ENCODE results near the gene UBR4. TPM values are rescaled to one million over a fixed set of nuclear protein-coding genes. Genes with fewer than 3 reads are reported as not detected.

Gene UBR4
- total RNA-seq, 1 donor from 2014 or later: 156 TPM

- no peak overlapping the region for H3K27ac Mint-ChIP-seq
- DNase-seq (ENCODE audit: low spot score): no peak
- peaks cover 4% of the 10 kb centered on the region for H3K36me3 Mint-ChIP-seq (ENCODE audit: low read depth)
- intact Hi-C loops (cut with micrococcal nuclease): no loop called here
- no peak overlapping the region for H3K4me3 Mint-ChIP-seq (ENCODE audit: low read depth)
- H3K27me3 Mint-ChIP-seq (ENCODE audit: low read depth): no peaks in the 10 kb centered on the region
- no peaks in the 10 kb centered on the region for H3K9me3 Mint-ChIP-seq
- no peaks in the 10 kb centered on the region for H3K4me1 Mint-ChIP-seq (ENCODE audit: low read depth)
Measured at GRCh38 chr1:19067182-19067911, 142.7 kb downstream of the UBR4 start.

GRCh38 chr1:19066874-19067181, 143.2 kb downstream of the UBR4 start:
- H3K9me3 Mint-ChIP-seq: no peaks in the 10 kb centered on the region
- intact Hi-C loops (cut with micrococcal nuclease): no loop called here

GRCh38 chr1:19066248-19066873, 143.7 kb downstream of the UBR4 start:
- no peak overlapping the region for H3K27ac Mint-ChIP-seq
- intact Hi-C loops (cut with micrococcal nuclease): no loop called here
- H3K27me3 Mint-ChIP-seq (ENCODE audit: low read depth): no peaks in the 10 kb centered on the region
- H3K36me3 Mint-ChIP-seq (ENCODE audit: low read depth): peaks cover 2% of the 10 kb centered on the region
- no peaks in the 10 kb centered on the region for H3K4me1 Mint-ChIP-seq (ENCODE audit: low read depth)
- DNase-seq (ENCODE audit: low spot score): no peak
- no peak overlapping the region for H3K4me3 Mint-ChIP-seq (ENCODE audit: low read depth)
- peaks cover 2% of the 10 kb centered on the region for H3K9me3 Mint-ChIP-seq

More at GRCh38 chr1:19066874-19067181, 143.2 kb downstream of the UBR4 start:
- no peak for DNase-seq (ENCODE audit: low spot score)
- Mint-ChIP-seq H3K4me1 (ENCODE audit: low read depth) (no peaks in the 10 kb centered on the region), H3K4me3 (ENCODE audit: low read depth) (no peak overlapping the region), H3K27me3 (ENCODE audit: low read depth) (no peaks in the 10 kb centered on the region), H3K27ac (no peak overlapping the region), H3K36me3 (ENCODE audit: low read depth) (peaks cover 4% of the 10 kb centered on the region)

GRCh38 chr1:19065526-19066247, 144.4 kb downstream of the UBR4 start:
- Mint-ChIP-seq H3K36me3 (ENCODE audit: low read depth) (peaks cover 4% of the 10 kb centered on the region), H3K4me3 (ENCODE audit: low read depth) (no peak overlapping the region), H3K4me1 (ENCODE audit: low read depth) (no peaks in the 10 kb centered on the region), H3K27ac (no peak overlapping the region), H3K9me3 (peaks cover 6% of the 10 kb centered on the region), H3K27me3 (ENCODE audit: low read depth) (no peaks in the 10 kb centered on the region)
- DNase-seq (ENCODE audit: low spot score): no peak
- intact Hi-C loops (cut with micrococcal nuclease): no loop called here

GRCh38 chr1:19064906-19065450, 145.1 kb downstream of the UBR4 start:
- Mint-ChIP-seq H3K4me1 (ENCODE audit: low read depth) (no peaks in the 10 kb centered on the region), H3K27ac (no peak overlapping the region), H3K36me3 (ENCODE audit: low read depth) (peaks cover 4% of the 10 kb centered on the region), H3K4me3 (ENCODE audit: low read depth) (no peak overlapping the region), H3K27me3 (ENCODE audit: low read depth) (no peaks in the 10 kb centered on the region), H3K9me3 (peaks cover 6% of the 10 kb centered on the region)
- intact Hi-C loops (cut with micrococcal nuclease): no loop called here
- DNase-seq (ENCODE audit: low spot score): no peak

GRCh38 chr1:19063122-19063521, 146.9 kb downstream of the UBR4 start:
- H3K27me3 Mint-ChIP-seq (ENCODE audit: low read depth): peaks cover 6% of the 10 kb centered on the region
- H3K4me3 Mint-ChIP-seq (ENCODE audit: low read depth): no peak overlapping the region
- intact Hi-C loops (cut with micrococcal nuclease): no loop called here

GRCh38 chr1:19062258-19063029, 147.6 kb downstream of the UBR4 start:
- Mint-ChIP-seq H3K27me3 (ENCODE audit: low read depth) (peaks cover 6% of the 10 kb centered on the region), H3K36me3 (ENCODE audit: low read depth) (peaks cover 4% of the 10 kb centered on the region), H3K27ac (no peak overlapping the region), H3K4me1 (ENCODE audit: low read depth) (no peaks in the 10 kb centered on the region), H3K4me3 (ENCODE audit: low read depth) (no peak overlapping the region), H3K9me3 (peaks cover 6% of the 10 kb centered on the region)
- intact Hi-C loops (cut with micrococcal nuclease): no loop called here
- no peak for DNase-seq (ENCODE audit: low spot score)

More at GRCh38 chr1:19063122-19063521, 146.9 kb downstream of the UBR4 start:
- Mint-ChIP-seq H3K4me1 (ENCODE audit: low read depth) (no peaks in the 10 kb centered on the region), H3K36me3 (ENCODE audit: low read depth) (peaks cover 4% of the 10 kb centered on the region), H3K9me3 (peaks cover 6% of the 10 kb centered on the region), H3K27ac (no peak overlapping the region)
- DNase-seq (ENCODE audit: low spot score): no peak

- Mint-ChIP-seq H3K4me3 (ENCODE audit: low read depth) (no peak overlapping the region), H3K4me1 (ENCODE audit: low read depth) (no peaks in the 10 kb centered on the region), H3K27ac (no peak overlapping the region), H3K36me3 (ENCODE audit: low read depth) (peaks cover 4% of the 10 kb centered on the region), H3K9me3 (peaks cover 6% of the 10 kb centered on the region), H3K27me3 (ENCODE audit: low read depth) (peaks cover 9% of the 10 kb centered on the region)
- DNase-seq (ENCODE audit: low spot score): no peak
- intact Hi-C loops (cut with micrococcal nuclease): no loop called here
Measured at GRCh38 chr1:19061798-19062197, 148.3 kb downstream of the UBR4 start.

- peaks cover 11% of the 10 kb centered on the region for H3K27me3 Mint-ChIP-seq (ENCODE audit: low read depth)
- intact Hi-C loops (cut with micrococcal nuclease): no loop called here
- peak overlapping the region; percentile 14 for H3K27ac Mint-ChIP-seq
- peaks cover 4% of the 10 kb centered on the region for H3K36me3 Mint-ChIP-seq (ENCODE audit: low read depth)
- H3K4me3 Mint-ChIP-seq (ENCODE audit: low read depth): no peak overlapping the region
- H3K9me3 Mint-ChIP-seq: peaks cover 6% of the 10 kb centered on the region
- DNase-seq (ENCODE audit: low spot score): no peak
- no peaks in the 10 kb centered on the region for H3K4me1 Mint-ChIP-seq (ENCODE audit: low read depth)
Measured at GRCh38 chr1:19061343-19061742, 148.7 kb downstream of the UBR4 start.

GRCh38 chr1:19059773-19060172, 150.3 kb downstream of the UBR4 start:
- intact Hi-C loops (cut with micrococcal nuclease): loop anchor here (5.0 kb wide), 1 partner anchor 47 kb away; no protein-coding TSS in a partner anchor
- no peak for DNase-seq (ENCODE audit: low spot score)
- Mint-ChIP-seq H3K4me3 (ENCODE audit: low read depth) (no peak overlapping the region), H3K9me3 (peaks cover 6% of the 10 kb centered on the region), H3K4me1 (ENCODE audit: low read depth) (peaks cover 9% of the 10 kb centered on the region), H3K36me3 (ENCODE audit: low read depth) (peaks cover 4% of the 10 kb centered on the region), H3K27ac (no peak overlapping the region), H3K27me3 (ENCODE audit: low read depth) (peaks cover 24% of the 10 kb centered on the region)

GRCh38 chr1:19058476-19058797, 151.6 kb downstream of the UBR4 start:
- no peak for DNase-seq (ENCODE audit: low spot score)
- Mint-ChIP-seq H3K27me3 (ENCODE audit: low read depth) (peaks cover 27% of the 10 kb centered on the region), H3K36me3 (ENCODE audit: low read depth) (peaks cover 4% of the 10 kb centered on the region), H3K4me1 (ENCODE audit: low read depth) (peaks cover 9% of the 10 kb centered on the region), H3K27ac (no peak overlapping the region), H3K9me3 (peaks cover 6% of the 10 kb centered on the region), H3K4me3 (ENCODE audit: low read depth) (no peak overlapping the region)
- intact Hi-C loops (cut with micrococcal nuclease): loop anchor here (5.0 kb wide), 1 partner anchor 46 kb away; no protein-coding TSS in a partner anchor

GRCh38 chr1:19057784-19058475, 152.1 kb downstream of the UBR4 start:
- DNase-seq (ENCODE audit: low spot score): no peak
- peaks cover 27% of the 10 kb centered on the region for H3K27me3 Mint-ChIP-seq (ENCODE audit: low read depth)
- intact Hi-C loops (cut with micrococcal nuclease): loop anchor here (5.0 kb wide), 1 partner anchor 46 kb away; no protein-coding TSS in a partner anchor
- H3K27ac Mint-ChIP-seq: no peak overlapping the region
- H3K36me3 Mint-ChIP-seq (ENCODE audit: low read depth): peaks cover 4% of the 10 kb centered on the region
- H3K9me3 Mint-ChIP-seq: peaks cover 6% of the 10 kb centered on the region
- no peak overlapping the region for H3K4me3 Mint-ChIP-seq (ENCODE audit: low read depth)
- H3K4me1 Mint-ChIP-seq (ENCODE audit: low read depth): peaks cover 9% of the 10 kb centered on the region

All from activated T-helper 2 cell treated with anti-CD3 and anti-CD28 coated beads, Interferon-gamma antibody, Interleukin-2, Interleukin-4, amounts not matched to agents 10 μg/mL and 5 μg/mL and 100 μg/mL, durations not matched to agents 14 hours and 24 hours and 36 hours (primary cell).